Activated CD4-positive, alpha-beta T cell treated with anti-CD3 and anti-CD28 coated beads, Interleukin-2, amount 10 ng/mL, durations not matched to agents 24 days and 14 days (primary cell): ENCODE measurements around the gene TMEM170B. TPM values are rescaled to one million over a fixed set of nuclear protein-coding genes. Genes with fewer than 3 reads are reported as not detected.

Experiments
- DNase-seq: peaks from one replicate; pipeline ENCODE4 v3.0.0; 2022
- H3K27ac Mint-ChIP-seq: one replicate; pipeline ENCODE4 v1.8.0; 2022; ENCODE audit warnings: mild to moderate bottlenecking, mixed read lengths
- H3K27me3 Mint-ChIP-seq: one replicate; pipeline ENCODE4 v1.8.0; 2022; ENCODE audit warnings: mixed read lengths
- H3K36me3 Mint-ChIP-seq: one replicate; pipeline ENCODE4 v1.8.0; 2022; ENCODE audit warnings: low read depth, mild to moderate bottlenecking, mixed read lengths
- H3K4me1 Mint-ChIP-seq: one replicate; pipeline ENCODE4 v1.8.0; 2021; ENCODE audit warnings: mixed read lengths
- H3K4me3 Mint-ChIP-seq: one replicate; pipeline ENCODE4 v1.8.0; 2022; ENCODE audit warnings: mild to moderate bottlenecking, moderate library complexity, mixed read lengths
- H3K9me3 Mint-ChIP-seq: one replicate; pipeline ENCODE4 v1.8.0; 2021; ENCODE audit warnings: mixed read lengths
- intact Hi-C: fragments of 100-400 bp; cut with micrococcal nuclease; formaldehyde crosslinking; loops from one replicate; pipeline ENCODE4 v1.15.1; 2023
- total RNA-seq: library from RNA; stranded (reverse); gene quantifications from 2 replicates; pipeline ENCODE4 v1.2.3, GENCODE V29; 2022

TMEM170B gene
- total RNA-seq, 1 donor from 2014 or later = 0.72 TPM

GRCh38 chr6:11623272-11623671 is 85.7 kb downstream of the TMEM170B start:
- Mint-ChIP-seq H3K27ac (no peak overlapping the region), H3K9me3 (no peaks in the 10 kb centered on the region), H3K27me3 (peaks cover 1% of the 10 kb centered on the region), H3K36me3 (no peaks in the 10 kb centered on the region), H3K4me1 (no peaks in the 10 kb centered on the region), H3K4me3 (no peak overlapping the region)
- intact Hi-C loops = no loop called here
- DNase-seq = no peak

GRCh38 chr6:11625302-11625701 is 87.8 kb downstream of the TMEM170B start:
- Mint-ChIP-seq H3K4me1 (no peaks in the 10 kb centered on the region), H3K9me3 (no peaks in the 10 kb centered on the region), H3K36me3 (no peaks in the 10 kb centered on the region), H3K4me3 (no peak overlapping the region), H3K27ac (no peak overlapping the region), H3K27me3 (peaks cover 1% of the 10 kb centered on the region)
- intact Hi-C loops = no loop called here
- no peak for DNase-seq

- Mint-ChIP-seq H3K36me3 (no peaks in the 10 kb centered on the region), H3K27me3 (peaks cover 1% of the 10 kb centered on the region), H3K4me3 (no peak overlapping the region), H3K27ac (no peak overlapping the region), H3K9me3 (no peaks in the 10 kb centered on the region), H3K4me1 (no peaks in the 10 kb centered on the region)
- no peak for DNase-seq
- intact Hi-C loops = no loop called here
These were observed 88.8 kb downstream of the TMEM170B start for GRCh38 chr6:11626356-11626755.

- DNase-seq = no peak
- H3K27ac Mint-ChIP-seq = no peak overlapping the region
- H3K4me3 Mint-ChIP-seq = no peak overlapping the region
- H3K36me3 Mint-ChIP-seq = no peaks in the 10 kb centered on the region
- intact Hi-C loops = no loop called here
- H3K9me3 Mint-ChIP-seq = no peaks in the 10 kb centered on the region
- H3K27me3 Mint-ChIP-seq = peaks cover 1% of the 10 kb centered on the region
- H3K4me1 Mint-ChIP-seq = no peaks in the 10 kb centered on the region
These were observed 91.0 kb downstream of the TMEM170B start for GRCh38 chr6:11628562-11628961.

- H3K4me1 Mint-ChIP-seq = no peaks in the 10 kb centered on the region
- H3K27ac Mint-ChIP-seq = no peak overlapping the region
- DNase-seq = no peak
- H3K27me3 Mint-ChIP-seq = peaks cover 1% of the 10 kb centered on the region
- intact Hi-C loops = no loop called here
- H3K4me3 Mint-ChIP-seq = no peak overlapping the region
- no peaks in the 10 kb centered on the region for H3K36me3 Mint-ChIP-seq
- H3K9me3 Mint-ChIP-seq = no peaks in the 10 kb centered on the region
These were observed 93.5 kb downstream of the TMEM170B start for GRCh38 chr6:11631008-11631407.

- Mint-ChIP-seq H3K36me3 (no peaks in the 10 kb centered on the region), H3K9me3 (no peaks in the 10 kb centered on the region), H3K4me1 (no peaks in the 10 kb centered on the region), H3K4me3 (no peak overlapping the region), H3K27me3 (peaks cover 1% of the 10 kb centered on the region), H3K27ac (no peak overlapping the region)
- intact Hi-C loops = no loop called here
- no peak for DNase-seq
These were observed 94.0 kb downstream of the TMEM170B start for GRCh38 chr6:11631539-11631938.

GRCh38 chr6:11632231-11632630 is 94.7 kb downstream of the TMEM170B start:
- no peaks in the 10 kb centered on the region for H3K4me1 Mint-ChIP-seq
- intact Hi-C loops = no loop called here
- no peak overlapping the region for H3K27ac Mint-ChIP-seq

GRCh38 chr6:11632795-11633511 is 95.4 kb downstream of the TMEM170B start:
- no peak overlapping the region for H3K4me3 Mint-ChIP-seq
- peaks cover under 1% of the 10 kb centered on the region for H3K27me3 Mint-ChIP-seq
- H3K9me3 Mint-ChIP-seq = no peaks in the 10 kb centered on the region
- no peak overlapping the region for H3K27ac Mint-ChIP-seq
- no peak for DNase-seq
- intact Hi-C loops = no loop called here
- H3K36me3 Mint-ChIP-seq = no peaks in the 10 kb centered on the region
- no peaks in the 10 kb centered on the region for H3K4me1 Mint-ChIP-seq

More at GRCh38 chr6:11632231-11632630, 94.7 kb downstream of the TMEM170B start:
- peaks cover 1% of the 10 kb centered on the region for H3K27me3 Mint-ChIP-seq
- H3K36me3 Mint-ChIP-seq = no peaks in the 10 kb centered on the region
- H3K4me3 Mint-ChIP-seq = no peak overlapping the region
- H3K9me3 Mint-ChIP-seq = no peaks in the 10 kb centered on the region
- no peak for DNase-seq

Other genes with a start within 250 kb of the TMEM170B start
- gene ADTRP, start 241.1 kb downstream of the TMEM170B start, total RNA-seq = 4.7 and 5.3 TPM in 2 replicates